ENCODE measurements around the gene WBP2.

The WBP2 gene

DNA sequence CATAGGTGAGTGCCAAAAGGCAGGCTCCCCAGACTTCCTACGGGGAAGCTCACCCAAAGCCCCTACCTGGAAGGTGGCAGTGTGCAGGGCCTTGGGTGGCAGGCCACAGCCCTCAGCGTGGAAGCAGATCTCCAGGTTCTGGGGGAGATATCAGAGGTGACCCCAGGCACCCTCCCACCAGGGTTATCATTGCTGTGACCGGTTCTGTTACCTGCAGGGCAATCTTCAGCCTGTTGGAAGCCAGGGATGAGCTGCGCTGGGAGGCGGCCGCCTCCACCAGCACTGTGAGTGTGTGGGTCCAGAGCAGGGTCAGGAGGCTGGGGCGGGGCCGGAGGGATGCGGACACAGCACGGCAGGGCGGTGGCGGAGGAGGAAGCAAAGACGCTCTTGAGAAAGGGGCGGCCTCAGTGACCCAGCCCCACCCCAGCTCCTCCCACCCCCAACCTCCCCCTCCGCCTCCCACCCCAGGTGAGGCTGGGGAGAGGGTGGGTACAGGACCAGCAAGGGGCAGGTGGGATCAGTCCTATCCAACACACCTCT lies 24.0 kb downstream of the WBP2 start:
- no peak for DNase-seq

DNA sequence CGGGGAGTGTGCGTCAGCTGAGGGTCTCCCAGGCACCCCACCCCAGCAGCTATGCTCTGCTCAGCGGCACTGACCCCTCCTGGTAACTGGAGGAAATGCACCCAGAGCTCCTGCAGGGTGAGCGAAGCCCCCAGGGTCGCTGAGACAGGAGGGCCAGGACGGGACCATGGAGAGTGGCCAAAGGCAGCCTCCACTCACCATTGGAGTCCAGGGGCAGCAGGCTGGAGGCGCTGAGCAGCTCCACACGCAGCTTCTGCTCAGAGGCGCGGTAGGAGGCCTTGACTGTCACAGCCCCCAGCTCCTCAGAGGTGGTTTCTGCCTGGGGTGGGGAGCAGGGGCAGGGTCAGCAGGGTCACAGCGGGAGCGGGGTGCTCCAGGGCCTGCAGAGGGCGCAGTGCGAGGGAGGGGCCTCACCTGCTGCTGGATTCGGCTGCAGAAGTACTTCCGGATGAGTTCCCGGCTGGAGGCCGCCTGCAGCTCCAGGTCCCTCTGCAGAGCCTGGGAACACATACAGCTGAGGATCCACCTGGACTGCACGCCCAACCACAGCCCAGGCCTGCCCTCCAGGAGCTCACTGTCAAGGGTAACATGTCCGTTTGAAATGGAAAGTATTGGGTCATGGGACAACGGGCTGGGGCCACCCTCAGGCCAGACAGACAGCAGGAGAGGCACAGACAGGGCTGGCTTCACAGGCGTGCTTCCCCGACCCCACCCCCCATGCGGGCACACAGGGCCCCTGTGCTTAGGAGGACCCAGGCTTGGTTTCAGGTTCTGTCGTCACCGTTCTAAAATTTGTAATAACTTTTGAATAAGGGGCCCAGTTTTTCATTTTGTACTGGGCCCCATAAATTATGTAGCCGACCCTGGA lies 24.7 kb downstream of the WBP2 start:
- DNase-seq, result no peak

DNA sequence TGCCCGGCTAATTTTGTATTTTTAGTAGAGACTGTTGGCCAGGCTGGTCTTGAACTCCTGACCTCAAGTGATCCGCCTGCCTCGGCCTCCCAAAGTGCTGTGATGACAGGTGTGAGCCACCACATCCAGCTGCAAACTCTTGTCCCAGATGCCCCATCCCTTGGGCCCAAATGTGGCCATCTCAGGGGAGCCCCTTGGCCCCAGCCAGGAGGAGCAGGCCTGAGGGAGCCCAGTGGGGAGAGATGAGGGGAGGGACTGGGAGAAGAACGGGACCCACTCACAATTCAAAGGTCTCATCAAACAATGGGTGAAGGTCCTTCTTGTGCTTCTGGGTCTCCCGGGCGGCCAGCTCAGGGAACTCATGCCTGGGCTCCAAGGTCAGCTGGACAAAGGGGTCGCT lies 25.4 kb downstream of the WBP2 start:
- DNase-seq, result no peak

- no peak for DNase-seq
These were observed 26.4 kb downstream of the WBP2 start for GRCh38 chr17:75828741-75829140.

- peak in 1 of 56 donors; percentile 49 for DNase-seq
These were observed 27.1 kb downstream of the WBP2 start for GRCh38 chr17:75828076-75828400.

DNA sequence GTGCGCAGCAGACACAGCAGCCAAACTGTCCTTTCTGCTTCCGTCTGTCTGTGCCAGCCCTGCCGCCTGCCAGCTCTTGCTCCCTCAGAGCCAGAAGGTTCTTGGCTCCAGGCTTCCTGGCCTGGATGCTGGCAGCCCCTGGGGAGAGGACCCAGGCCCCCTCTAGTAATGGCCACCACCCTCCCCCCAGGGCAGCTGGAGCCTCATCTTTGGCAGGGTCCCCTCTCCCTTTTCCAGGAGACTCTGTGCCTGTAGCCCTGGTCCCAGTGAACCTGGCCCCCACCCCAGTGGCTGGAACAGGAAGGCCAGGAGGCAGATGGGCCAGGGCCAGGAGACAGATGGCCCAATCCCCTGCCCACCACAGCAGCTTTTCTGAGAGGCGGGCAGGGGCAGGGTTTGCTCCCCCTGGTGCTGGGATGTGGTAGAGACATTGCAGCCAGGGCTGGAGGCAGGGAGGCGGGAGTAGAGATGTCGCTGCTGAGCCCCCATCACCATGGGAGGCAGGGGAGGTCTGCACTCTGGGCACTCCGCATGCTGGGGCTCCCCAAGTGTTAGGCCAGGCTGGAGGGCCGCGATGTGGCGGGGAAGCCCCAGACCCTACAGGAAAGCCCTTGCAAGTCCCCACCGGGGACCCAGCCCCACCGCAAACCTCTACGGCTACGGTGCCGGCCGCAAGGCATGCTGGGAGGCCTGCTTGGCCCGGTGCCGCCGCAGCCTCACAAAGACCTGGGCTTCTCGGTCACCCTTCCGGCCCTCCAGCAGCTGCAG lies 27.6 kb downstream of the WBP2 start:
- peak in 53 of 56 donors; percentile 17 to 90 (median 65) for DNase-seq

DNA sequence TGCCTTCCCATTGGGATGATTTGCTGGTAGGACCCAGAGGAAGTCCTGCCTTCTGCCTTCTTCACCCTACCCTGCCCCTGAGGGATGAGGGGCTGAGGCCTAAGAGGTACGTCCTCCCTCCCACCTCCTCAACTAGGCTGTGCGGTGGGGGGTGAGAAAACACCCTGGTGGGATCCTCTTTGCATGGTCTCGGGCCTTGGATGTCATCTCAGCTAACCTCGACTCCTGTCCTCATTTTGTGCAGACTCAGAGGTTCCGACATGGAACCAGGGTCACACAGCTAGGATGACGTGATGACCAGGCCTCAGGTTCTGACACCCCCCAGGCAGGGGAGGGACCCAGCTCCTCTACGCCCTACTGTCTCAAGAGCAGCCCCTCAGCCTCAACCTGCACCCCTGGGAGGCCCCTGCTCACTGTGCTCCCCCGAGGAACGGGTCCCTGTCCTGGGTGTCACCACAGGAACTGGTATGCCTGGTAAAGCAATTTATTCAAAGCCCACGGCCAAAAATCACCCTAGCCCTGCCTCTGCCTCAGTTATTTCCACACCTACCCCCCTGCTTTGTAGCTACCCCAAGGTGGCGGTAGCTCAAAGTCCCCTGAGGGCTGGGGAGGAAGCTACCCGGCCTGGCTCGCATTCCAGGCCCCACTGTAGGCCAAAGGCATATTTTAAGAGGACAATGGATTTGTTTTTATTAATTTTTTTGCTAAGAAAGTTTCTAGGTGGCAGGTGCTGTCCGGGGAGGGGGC lies 28.4 kb downstream of the WBP2 start:
- DNase-seq, result no peak

GRCh38 chr17:75825748-75826370 lies 29.3 kb downstream of the WBP2 start:
- no peak for DNase-seq

GRCh38 chr17:75825149-75825552 lies 30.0 kb downstream of the WBP2 start:
- no peak for DNase-seq

GRCh38 chr17:75824666-75825065 lies 30.5 kb downstream of the WBP2 start:
- DNase-seq, result no peak

DNA sequence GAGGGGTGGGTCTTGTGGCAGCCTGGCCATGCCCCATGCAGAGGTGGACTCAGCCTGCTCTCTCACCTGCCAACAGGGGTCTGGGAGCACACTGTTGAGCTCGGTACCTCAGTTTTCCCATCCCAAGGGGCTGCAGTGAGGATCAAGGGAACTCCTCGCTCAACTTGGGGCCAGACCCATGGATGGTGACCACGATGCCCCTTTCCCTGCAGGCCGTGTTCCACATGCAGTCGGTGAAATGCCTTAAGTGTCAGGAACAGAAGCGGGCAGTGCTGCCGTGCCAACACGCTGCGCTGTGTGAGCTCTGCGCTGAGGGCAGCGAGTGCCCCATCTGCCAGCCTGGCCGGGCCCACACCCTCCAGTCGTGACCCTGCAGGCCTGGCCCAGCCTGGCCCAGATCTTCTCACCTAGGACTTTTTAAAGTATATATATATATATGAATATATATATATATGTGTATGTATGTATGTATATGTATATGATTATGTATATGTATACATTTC lies 31.0 kb downstream of the WBP2 start:
- no peak for DNase-seq

DNA sequence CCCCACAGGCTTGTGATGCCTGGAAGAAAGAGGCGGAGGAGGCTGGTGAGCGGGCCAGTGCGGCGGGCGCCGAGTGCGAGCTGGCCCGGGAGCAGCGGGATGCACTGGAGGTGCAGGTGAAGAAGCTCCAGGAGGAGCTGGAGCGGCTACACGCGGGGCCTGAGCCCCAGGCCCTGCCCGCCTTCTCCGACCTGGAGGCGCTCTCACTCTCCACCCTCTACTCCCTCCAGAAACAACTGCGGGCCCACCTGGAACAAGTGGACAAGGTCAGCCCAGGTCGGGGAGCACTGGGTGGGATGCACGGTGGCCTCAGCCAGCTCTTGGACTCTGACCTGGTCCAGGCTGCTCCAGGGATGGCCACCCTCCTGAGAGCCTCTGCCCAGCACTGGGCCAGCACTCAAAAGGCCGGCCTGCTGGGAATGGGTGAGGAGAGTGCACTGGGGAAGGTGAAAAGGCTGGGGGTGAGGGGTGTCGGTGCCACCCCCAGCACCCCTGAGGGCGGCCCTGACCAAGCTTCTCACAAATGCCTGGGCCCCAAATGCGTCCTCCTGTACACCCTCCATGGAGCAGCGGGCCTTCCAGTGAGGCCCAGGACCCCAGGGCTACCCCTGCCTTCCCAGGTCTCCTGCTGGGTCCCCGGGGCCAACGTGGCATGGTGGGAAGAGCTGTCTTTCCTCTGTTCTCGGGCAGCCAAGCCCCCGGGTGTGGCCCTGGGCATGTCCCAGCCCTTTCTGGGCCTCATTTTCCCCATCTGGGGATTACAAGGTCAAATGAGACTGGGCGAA lies 31.7 kb downstream of the WBP2 start:
- DNase-seq, result no peak

DNA sequence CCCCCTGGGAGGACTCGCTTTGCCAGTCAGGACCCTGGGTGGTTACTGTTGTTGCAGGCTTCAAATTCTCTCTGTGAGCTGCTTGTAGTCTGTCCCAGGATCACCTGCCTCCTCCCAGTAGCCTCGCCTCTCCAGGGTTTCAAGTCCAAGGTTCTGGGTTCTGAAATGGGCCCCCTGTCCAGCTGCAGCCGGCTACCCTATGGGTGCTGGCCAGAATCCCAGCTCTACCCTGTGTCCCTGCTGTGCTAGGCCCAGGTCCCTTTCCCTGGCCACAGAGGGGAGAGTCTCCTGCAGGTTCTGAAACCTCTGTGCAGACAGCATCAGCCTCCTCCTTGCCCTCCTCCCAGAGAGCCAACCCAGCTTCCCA lies 32.4 kb downstream of the WBP2 start:
- DNase-seq, result no peak

DNA sequence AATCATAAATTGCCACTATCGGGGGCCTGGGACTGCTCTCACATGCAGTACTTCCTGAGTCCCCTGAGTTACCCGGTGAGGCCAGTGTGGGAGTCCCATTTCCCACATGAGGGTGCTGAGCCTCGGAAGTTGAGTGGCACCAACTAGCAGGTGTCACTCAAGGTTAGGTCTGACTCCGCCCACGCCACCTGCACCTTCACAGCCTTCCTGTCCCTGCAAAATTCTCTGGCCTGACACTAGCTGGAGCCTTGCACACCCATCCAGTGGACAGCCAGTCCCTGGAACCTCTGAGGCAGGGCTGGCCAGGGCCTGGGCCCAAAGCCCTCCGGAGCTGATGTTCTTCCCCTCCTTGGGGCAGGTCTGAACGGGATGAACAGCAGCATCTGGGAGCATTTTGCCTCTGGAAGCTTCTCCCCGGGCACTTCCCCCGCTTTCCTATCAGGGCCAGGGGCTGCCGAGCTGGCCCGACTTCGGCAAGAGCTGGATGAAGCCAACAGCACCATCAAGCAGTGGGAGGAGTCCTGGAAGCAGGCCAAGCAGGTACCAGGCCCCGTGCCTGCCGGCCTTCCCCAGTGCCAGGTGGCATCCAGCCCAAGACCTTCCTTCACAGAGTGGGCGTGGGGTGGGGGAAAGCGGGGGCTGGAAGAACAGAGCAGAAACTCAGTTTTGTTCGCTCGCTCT lies 32.9 kb downstream of the WBP2 start:
- DNase-seq, result peak in 3 of 56 donors; percentile 16 to 48 (median 28)

GRCh38 chr17:75821552-75821951 lies 33.6 kb downstream of the WBP2 start:
- no peak for DNase-seq

GRCh38 chr17:75820094-75821080 lies 34.7 kb downstream of the WBP2 start:
- no peak for DNase-seq

DNA sequence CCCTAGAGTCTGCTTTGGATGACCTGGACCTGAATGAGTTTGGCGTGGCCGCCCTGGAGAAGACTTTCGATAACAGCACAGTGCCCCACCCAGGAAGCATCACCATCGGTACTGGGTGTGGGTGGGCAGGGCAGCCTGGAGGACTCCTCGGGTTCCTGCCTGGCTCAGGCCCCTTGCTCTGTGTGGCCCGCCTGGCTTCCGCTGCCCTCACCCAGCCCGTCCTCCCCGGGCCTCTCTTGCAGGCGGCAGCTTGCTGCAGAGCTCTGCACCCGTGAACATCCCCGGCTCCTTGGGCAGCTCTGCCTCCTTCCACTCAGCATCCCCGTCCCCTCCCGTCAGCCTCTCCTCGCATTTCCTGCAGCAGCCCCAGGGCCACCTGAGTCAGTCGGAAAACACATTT lies 35.5 kb downstream of the WBP2 start:
- no peak for DNase-seq

- DNase-seq, result no peak
These were observed 36.0 kb downstream of the WBP2 start for GRCh38 chr17:75819116-75819515.

Measured in nucleus accumbens (tissue), 56 donors.